Esophagus muscularis mucosa (tissue), 4 donors: ENCODE results near the gene MINK1.

Experiments used
- EP300 ChIP-seq: sonication (generic); formaldehyde crosslinking; IDR thresholded peaks from one replicate; pipeline ENCODE4 v1.6.1; 2017; ENCODE audit warnings: antibody characterized with exemption
- POLR2A ChIP-seq: fragments of 450-650 bp; IDR thresholded peaks from one replicate; pipeline ENCODE4 v1.6.1; 2017; ENCODE audit warnings: antibody characterized with exemption, moderate library complexity, mild to moderate bottlenecking, low read depth
- TF ChIP-seq, protein P1 (sequence below), 3 experiments: fragments of 200-600 bp in 2 of 3; fragments of 450-650 bp in 1 of 3; sonication (generic) in 2 of 3; IDR thresholded peaks; one replicate each; pipeline ENCODE4 v1.5.1; 2017 to 2019; ENCODE audit warnings: antibody characterized with exemption in 3 of 3, mild to moderate bottlenecking in 2 of 3, moderate library complexity in 1 of 3

DNA sequence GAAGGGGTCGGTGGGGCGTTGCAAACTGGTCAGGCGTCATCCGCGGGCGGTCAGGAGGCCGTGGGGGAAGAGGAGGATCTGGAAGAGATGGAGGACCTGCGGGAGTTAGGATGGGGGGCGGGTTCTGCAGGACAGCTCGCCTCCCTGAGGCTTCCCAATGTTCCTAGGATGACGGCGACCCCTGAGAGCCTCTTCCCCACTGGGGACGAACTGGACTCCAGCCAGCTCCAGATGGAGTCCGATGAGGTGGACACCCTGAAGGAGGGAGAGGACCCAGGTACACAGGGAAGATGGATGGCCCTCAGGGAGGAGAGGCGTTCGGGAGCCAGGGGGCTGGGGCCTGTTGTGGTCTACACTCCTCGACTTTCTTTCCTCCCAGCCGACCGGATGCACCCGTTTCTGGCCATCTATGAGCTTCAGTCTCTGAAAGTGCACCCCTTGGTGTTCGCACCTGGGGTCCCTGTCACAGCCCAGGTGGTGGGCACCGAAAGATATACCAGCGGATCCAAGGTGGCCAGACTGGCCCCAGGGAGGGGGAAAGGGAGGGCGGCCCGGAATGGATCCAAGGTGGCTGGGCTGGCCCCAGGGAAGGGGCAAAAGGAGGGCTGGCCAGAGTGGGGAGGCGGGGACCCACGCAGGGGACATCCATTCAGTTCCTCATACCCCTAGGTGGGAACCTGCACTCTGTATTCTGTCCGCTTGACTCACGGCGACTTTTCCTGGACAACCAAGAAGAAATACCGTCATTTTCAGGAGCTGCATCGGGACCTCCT is 25.3 kb upstream of the MINK1 start:
- TF ChIP-seq EP300: no peak
- no peak for TF ChIP-seq POLR2A
- TF ChIP-seq, protein P1, sequence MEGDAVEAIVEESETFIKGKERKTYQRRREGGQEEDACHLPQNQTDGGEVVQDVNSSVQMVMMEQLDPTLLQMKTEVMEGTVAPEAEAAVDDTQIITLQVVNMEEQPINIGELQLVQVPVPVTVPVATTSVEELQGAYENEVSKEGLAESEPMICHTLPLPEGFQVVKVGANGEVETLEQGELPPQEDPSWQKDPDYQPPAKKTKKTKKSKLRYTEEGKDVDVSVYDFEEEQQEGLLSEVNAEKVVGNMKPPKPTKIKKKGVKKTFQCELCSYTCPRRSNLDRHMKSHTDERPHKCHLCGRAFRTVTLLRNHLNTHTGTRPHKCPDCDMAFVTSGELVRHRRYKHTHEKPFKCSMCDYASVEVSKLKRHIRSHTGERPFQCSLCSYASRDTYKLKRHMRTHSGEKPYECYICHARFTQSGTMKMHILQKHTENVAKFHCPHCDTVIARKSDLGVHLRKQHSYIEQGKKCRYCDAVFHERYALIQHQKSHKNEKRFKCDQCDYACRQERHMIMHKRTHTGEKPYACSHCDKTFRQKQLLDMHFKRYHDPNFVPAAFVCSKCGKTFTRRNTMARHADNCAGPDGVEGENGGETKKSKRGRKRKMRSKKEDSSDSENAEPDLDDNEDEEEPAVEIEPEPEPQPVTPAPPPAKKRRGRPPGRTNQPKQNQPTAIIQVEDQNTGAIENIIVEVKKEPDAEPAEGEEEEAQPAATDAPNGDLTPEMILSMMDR (IDR thresholded peaks at IDR 0.05): no peak
